ENCODE measurements around the gene TNF.

GRCh38 chr6:31575335-31575901 is at the start of gene TNF:
- TF ChIP-seq ZFP3 (CRISPR knock-in tag; IDR thresholded peaks at IDR 0.05) (no peak), ZFP30 (CRISPR knock-in tag; IDR thresholded peaks at IDR 0.05) (no peak), SNAI2 (CRISPR knock-in tag; IDR thresholded peaks at IDR 0.05) (no peak), TOX (CRISPR knock-in tag; IDR thresholded peaks at IDR 0.05; ENCODE audit: borderline replicate concordance) (no peak), CSRNP3 (CRISPR knock-in tag; IDR thresholded peaks at IDR 0.05) (no peak), PATZ1 (CRISPR knock-in tag; IDR thresholded peaks at IDR 0.05; ENCODE audit: borderline replicate concordance) (no peak)
